Astrocyte of the cerebellum (primary cell): ENCODE data around the gene BICD1.

Experiments used
- DNase-seq: peaks from one replicate; pipeline ENCODE4 v3.0.0-alpha.2; 2011; ENCODE audit warnings: low read depth
- H3K4me3 ChIP-seq: 2 replicates; pipeline ENCODE4 v1.5.1; 2011; ENCODE audit warnings: mild to moderate bottlenecking, low read depth, low read length, moderate library complexity
- in situ Hi-C: cut with HindIII; loops from 2 replicates; pipeline ENCODE4 v1.10.0; 2017; ENCODE audit warnings: low sequenced_read_pairs
- TF ChIP-seq, protein P1 (sequence below): IDR thresholded peaks from 2 replicates; pipeline ENCODE4 v1.5.1; 2012; ENCODE audit warnings: low read length, low read depth, moderate library complexity, mild to moderate bottlenecking; ENCODE audit errors: missing control alignments

Gene BICD1

DNA sequence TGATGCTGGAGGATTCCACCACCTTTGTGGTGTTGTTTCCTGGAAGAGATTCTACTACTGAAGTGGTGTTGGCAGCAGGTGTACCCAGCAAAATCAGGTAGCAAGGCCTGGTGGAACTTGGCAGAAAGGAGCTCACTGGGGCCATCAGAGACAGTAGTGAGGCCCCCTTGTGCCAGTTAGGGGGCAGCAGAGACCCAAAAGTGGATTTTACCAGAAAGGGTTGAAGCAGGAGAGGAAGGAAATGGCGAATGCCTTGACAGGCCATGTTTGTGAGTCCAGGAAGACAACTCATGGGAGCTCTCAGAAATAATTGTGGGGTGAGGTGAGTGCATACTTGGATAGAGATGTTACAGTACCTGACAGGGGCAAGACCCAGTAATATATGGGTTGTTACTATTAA, 155.0 kb downstream of the BICD1 start:
- H3K4me3 ChIP-seq, result no peak overlapping the region
- TF ChIP-seq, protein P1, sequence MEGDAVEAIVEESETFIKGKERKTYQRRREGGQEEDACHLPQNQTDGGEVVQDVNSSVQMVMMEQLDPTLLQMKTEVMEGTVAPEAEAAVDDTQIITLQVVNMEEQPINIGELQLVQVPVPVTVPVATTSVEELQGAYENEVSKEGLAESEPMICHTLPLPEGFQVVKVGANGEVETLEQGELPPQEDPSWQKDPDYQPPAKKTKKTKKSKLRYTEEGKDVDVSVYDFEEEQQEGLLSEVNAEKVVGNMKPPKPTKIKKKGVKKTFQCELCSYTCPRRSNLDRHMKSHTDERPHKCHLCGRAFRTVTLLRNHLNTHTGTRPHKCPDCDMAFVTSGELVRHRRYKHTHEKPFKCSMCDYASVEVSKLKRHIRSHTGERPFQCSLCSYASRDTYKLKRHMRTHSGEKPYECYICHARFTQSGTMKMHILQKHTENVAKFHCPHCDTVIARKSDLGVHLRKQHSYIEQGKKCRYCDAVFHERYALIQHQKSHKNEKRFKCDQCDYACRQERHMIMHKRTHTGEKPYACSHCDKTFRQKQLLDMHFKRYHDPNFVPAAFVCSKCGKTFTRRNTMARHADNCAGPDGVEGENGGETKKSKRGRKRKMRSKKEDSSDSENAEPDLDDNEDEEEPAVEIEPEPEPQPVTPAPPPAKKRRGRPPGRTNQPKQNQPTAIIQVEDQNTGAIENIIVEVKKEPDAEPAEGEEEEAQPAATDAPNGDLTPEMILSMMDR, result no peak
- DNase-seq, result no peak
- in situ Hi-C loops, result no loop called here

DNA sequence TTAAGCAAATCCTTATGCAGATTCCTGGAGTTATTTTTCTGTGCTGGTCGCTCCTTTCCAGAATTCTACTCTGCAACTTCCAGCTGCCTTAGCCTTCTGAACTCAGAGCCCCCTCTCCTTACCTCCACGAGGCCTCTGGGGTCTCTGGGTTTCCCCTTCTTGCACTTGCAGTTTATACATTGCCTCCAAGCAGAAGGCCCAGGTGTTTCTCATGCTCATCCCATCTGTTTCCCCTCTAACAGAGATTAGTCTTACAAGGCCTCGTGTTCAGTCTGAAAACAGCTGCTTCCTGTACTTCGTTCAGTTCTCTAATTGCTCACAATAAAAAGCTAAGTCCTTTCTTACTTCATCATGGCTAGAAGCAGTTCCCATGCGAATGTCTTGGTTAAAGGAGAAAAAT, 158.3 kb downstream of the BICD1 start:
- TF ChIP-seq, protein P1, result no peak
- H3K4me3 ChIP-seq, result no peak overlapping the region
- in situ Hi-C loops, result no loop called here
- DNase-seq, result no peak

DNA sequence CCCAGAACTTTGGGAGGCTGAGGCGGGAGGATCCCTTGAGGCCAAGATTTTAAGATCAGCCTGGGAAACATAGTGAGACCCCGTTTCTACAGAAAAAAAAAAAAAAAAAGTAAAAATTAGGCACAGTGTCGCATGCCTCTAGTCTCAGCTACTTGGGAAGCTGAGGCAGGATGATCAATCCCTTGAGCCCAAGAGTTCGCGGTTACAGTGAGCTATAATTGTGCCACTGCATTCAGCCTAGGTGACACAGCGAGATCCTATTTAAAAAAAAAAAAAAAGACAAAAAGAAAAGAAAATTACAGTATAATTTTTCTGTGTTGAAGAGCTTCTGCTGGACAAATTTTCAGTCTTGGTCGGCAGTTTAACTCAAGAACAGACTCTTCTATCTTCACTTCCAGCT, 158.8 kb downstream of the BICD1 start:
- in situ Hi-C loops, result no loop called here
- no peak overlapping the region for H3K4me3 ChIP-seq
- TF ChIP-seq, protein P1, result no peak
- no peak for DNase-seq

DNA sequence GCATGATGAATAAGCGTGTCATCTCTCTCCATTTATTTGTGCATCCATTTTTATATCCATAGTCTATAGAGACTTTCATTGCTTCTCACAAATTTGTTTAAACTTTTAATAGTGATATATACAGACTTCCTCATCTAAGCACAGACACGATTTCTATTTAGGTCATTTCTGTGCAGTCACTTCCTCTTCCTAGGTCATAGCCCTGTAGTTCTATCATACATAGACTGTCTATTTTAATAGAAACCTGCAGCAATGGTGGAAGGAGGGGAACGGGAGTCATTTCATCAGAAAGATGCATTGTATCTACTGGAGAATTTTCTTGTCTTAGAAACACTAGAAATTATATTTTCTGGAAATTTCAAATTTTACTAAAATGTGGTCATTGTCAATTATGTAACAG, 159.3 kb downstream of the BICD1 start:
- in situ Hi-C loops, result no loop called here
- TF ChIP-seq, protein P1, result no peak
- H3K4me3 ChIP-seq, result no peak overlapping the region
- no peak for DNase-seq

DNA sequence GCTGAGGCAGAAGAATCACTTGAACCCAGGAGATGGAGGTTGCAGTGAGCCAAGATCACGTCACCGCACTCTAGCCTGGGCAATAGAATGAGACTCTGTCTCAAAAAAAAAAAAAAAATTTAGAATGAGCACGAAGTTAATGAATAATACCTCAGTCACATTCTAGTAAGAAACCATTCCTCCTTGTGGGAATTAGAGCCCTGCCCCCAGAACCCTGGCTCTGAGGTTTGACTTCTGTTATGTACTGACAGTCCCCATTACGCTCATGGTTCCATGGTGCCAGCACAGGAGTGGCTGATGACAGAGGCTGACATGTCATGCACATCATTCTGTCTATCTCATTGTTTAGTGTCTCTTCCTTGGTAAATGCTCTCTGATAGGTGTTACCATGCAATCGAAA, 160.1 kb downstream of the BICD1 start:
- DNase-seq, result no peak
- TF ChIP-seq, protein P1, result no peak
- H3K4me3 ChIP-seq, result no peak overlapping the region
- in situ Hi-C loops, result no loop called here

DNA sequence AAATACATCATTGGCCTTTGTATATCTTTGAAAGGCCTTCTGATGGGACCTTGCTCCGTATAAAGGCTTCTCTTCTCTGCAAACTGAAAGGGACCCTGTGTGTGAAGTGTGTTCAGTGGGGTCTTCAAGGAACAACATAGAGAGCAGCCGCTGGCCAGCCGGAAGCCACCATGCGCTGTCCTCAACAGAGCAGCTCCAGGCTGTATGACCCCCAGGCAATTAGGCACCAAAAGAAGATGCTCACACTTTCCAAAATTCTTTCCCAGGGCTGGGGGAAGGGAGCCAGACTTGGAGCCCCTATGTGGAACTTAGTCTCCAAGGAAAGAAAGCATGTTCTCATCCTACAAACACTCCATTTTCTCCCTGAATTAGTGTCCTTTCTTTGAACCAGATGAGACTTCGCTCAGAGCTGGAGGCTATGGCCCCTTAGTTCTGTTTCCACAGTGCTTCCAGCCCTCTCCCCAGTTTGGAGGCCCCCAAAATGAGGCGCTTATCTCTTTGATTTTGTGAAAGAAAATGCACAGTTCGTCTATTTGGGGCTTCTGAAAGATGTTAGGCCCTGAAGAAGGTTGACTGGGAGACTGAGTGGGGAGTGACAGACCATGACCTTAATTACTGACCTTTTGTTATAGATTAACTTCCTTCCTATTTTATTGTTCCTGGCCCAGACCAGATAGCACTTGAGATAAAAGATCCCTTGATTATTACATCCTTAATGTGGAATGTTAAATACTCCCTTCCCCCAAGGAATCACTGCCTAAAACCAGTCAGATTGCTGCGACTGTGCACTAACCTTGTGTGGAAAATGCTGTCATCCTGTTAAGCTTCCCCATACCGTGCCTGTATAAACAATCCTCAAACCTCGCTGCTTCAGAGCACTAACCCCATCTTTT, 164.4 kb downstream of the BICD1 start:
- in situ Hi-C loops, result no loop called here
- no peak for DNase-seq
- TF ChIP-seq, protein P1, result no peak
- H3K4me3 ChIP-seq, result no peak overlapping the region
